ENCODE results near the gene TPSD1. TPM values are rescaled to one million over a fixed set of nuclear protein-coding genes. Genes with fewer than 3 reads are reported as not detected.

The TPSD1 gene
- total and polyA plus RNA-seq, 2 donors from 2014 or later = 7.9 TPM; not detected in 1

- Histone ChIP-seq H3K9ac (ENCODE audit: low read length in 3 of 3) (no peak overlapping the region), H3K4me3 (ENCODE audit: low read length in 3 of 3) (no peak overlapping the region), H3K27me3 (ENCODE audit: control insufficient read depth, insufficient read depth, low read length) (no peaks in the 10 kb centered on the region), H3K27ac (ENCODE audit: low read depth in 2 of 2, low read length in 2 of 2) (no peak overlapping the region), H3K9me3 (ENCODE audit: control insufficient read depth in 2 of 3, insufficient read depth in 1 of 3, low read length in 3 of 3) (no peaks in the 10 kb centered on the region), H3K36me3 (ENCODE audit: control insufficient read depth in 2 of 3, insufficient read depth in 3 of 3, low read length in 3 of 3) (no peaks in the 10 kb centered on the region), H3K4me1 (ENCODE audit: control insufficient read depth in 2 of 3, insufficient read depth in 2 of 3, low read depth in 1 of 3, low read length in 3 of 3) (no peaks in the 10 kb centered on the region)
- intact Hi-C loops (cut with DNase I) = no loop called here
- TF ChIP-seq CTCF (IDR thresholded peaks at IDR 0.05; ENCODE audit: borderline replicate concordance, extremely low read depth, insufficient read depth) = no peak
- FAIRE-seq (no peak), DNase-seq (no peak)
These were observed 26.6 kb downstream of the TPSD1 start for GRCh38 chr16:1282324-1282973.

- Histone ChIP-seq H3K4me3 (ENCODE audit: low read length in 3 of 3) (no peak overlapping the region), H3K36me3 (ENCODE audit: control insufficient read depth in 2 of 3, insufficient read depth in 3 of 3, low read length in 3 of 3) (no peaks in the 10 kb centered on the region), H3K27ac (ENCODE audit: low read depth in 2 of 2, low read length in 2 of 2) (no peak overlapping the region), H3K9ac (ENCODE audit: low read length in 3 of 3) (no peak overlapping the region), H3K4me1 (ENCODE audit: control insufficient read depth in 2 of 3, insufficient read depth in 2 of 3, low read depth in 1 of 3, low read length in 3 of 3) (no peaks in the 10 kb centered on the region), H3K27me3 (ENCODE audit: control insufficient read depth, insufficient read depth, low read length) (peaks cover 4% of the 10 kb centered on the region), H3K9me3 (ENCODE audit: control insufficient read depth in 2 of 3, insufficient read depth in 1 of 3, low read length in 3 of 3) (no peaks in the 10 kb centered on the region)
- intact Hi-C loops (cut with DNase I) = no loop called here
- DNase-seq = peak in 1 of 5 donors; percentile 73
- no peak for FAIRE-seq
- no peak for TF ChIP-seq CTCF (IDR thresholded peaks at IDR 0.05; ENCODE audit: borderline replicate concordance, extremely low read depth, insufficient read depth)
These were observed 27.4 kb downstream of the TPSD1 start for GRCh38 chr16:1283296-1283695.

- H3K4me3 ChIP-seq (ENCODE audit: low read length in 3 of 3) = no peak overlapping the region
- intact Hi-C loops (cut with DNase I) = no loop called here
- no peaks in the 10 kb centered on the region for H3K36me3 ChIP-seq (ENCODE audit: control insufficient read depth in 2 of 3, insufficient read depth in 3 of 3, low read length in 3 of 3)
- H3K9ac ChIP-seq (ENCODE audit: low read length in 3 of 3) = no peak overlapping the region
- peaks cover 7% of the 10 kb centered on the region for H3K27me3 ChIP-seq (ENCODE audit: control insufficient read depth, insufficient read depth, low read length)
- TF ChIP-seq CTCF (IDR thresholded peaks at IDR 0.05; ENCODE audit: borderline replicate concordance, extremely low read depth, insufficient read depth) = no peak
- H3K27ac ChIP-seq (ENCODE audit: low read depth in 2 of 2, low read length in 2 of 2) = no peak overlapping the region
- no peaks in the 10 kb centered on the region for H3K4me1 ChIP-seq (ENCODE audit: control insufficient read depth in 2 of 3, insufficient read depth in 2 of 3, low read depth in 1 of 3, low read length in 3 of 3)
- DNase-seq = no peak
- FAIRE-seq = no peak
- no peaks in the 10 kb centered on the region for H3K9me3 ChIP-seq (ENCODE audit: control insufficient read depth in 2 of 3, insufficient read depth in 1 of 3, low read length in 3 of 3)
These were observed 28.2 kb downstream of the TPSD1 start for GRCh38 chr16:1283996-1284616.

All from kidney (tissue), 14 donors.